Measurements from ENCODE around the gene PARD3.

The PARD3 gene

GRCh38 chr10:34698248-34698831 lies 116.8 kb downstream of the PARD3 start:
- Mint-ChIP-seq H3K27ac (no peak overlapping the region), H3K27me3 (peaks cover 6% of the 10 kb centered on the region), H3K9me3 (no peaks in the 10 kb centered on the region), H3K4me1 (peaks cover 3% of the 10 kb centered on the region), H3K36me3 (no peaks in the 10 kb centered on the region), H3K4me3 (no peak overlapping the region)

GRCh38 chr10:34697351-34698247 lies 117.5 kb downstream of the PARD3 start:
- no peak overlapping the region for H3K27ac Mint-ChIP-seq
- H3K27me3 Mint-ChIP-seq, result peaks cover 6% of the 10 kb centered on the region
- peaks cover 3% of the 10 kb centered on the region for H3K4me1 Mint-ChIP-seq
- no peak overlapping the region for H3K4me3 Mint-ChIP-seq
- no peaks in the 10 kb centered on the region for H3K9me3 Mint-ChIP-seq
- no peaks in the 10 kb centered on the region for H3K36me3 Mint-ChIP-seq

- H3K27ac Mint-ChIP-seq, result no peak overlapping the region
- no peak overlapping the region for H3K4me3 Mint-ChIP-seq
- H3K36me3 Mint-ChIP-seq, result no peaks in the 10 kb centered on the region
- peaks cover 3% of the 10 kb centered on the region for H3K4me1 Mint-ChIP-seq
- peaks cover 6% of the 10 kb centered on the region for H3K27me3 Mint-ChIP-seq
- no peaks in the 10 kb centered on the region for H3K9me3 Mint-ChIP-seq
These were observed 118.7 kb downstream of the PARD3 start for GRCh38 chr10:34696423-34696822.

GRCh38 chr10:34690383-34691049 lies 124.6 kb downstream of the PARD3 start:
- no peaks in the 10 kb centered on the region for H3K27me3 Mint-ChIP-seq
- no peaks in the 10 kb centered on the region for H3K9me3 Mint-ChIP-seq
- H3K4me3 Mint-ChIP-seq, result no peak overlapping the region
- no peak overlapping the region for H3K27ac Mint-ChIP-seq
- no peaks in the 10 kb centered on the region for H3K4me1 Mint-ChIP-seq
- no peaks in the 10 kb centered on the region for H3K36me3 Mint-ChIP-seq

- Mint-ChIP-seq H3K27ac (no peak overlapping the region), H3K4me3 (no peak overlapping the region), H3K9me3 (no peaks in the 10 kb centered on the region)
These were observed 126.0 kb downstream of the PARD3 start for GRCh38 chr10:34689053-34689452.

GRCh38 chr10:34687434-34688210 lies 127.5 kb downstream of the PARD3 start:
- Mint-ChIP-seq H3K9me3 (no peaks in the 10 kb centered on the region), H3K27ac (no peak overlapping the region), H3K36me3 (no peaks in the 10 kb centered on the region), H3K27me3 (no peaks in the 10 kb centered on the region), H3K4me1 (no peaks in the 10 kb centered on the region), H3K4me3 (no peak overlapping the region)

More at GRCh38 chr10:34689053-34689452, 126.0 kb downstream of the PARD3 start:
- no peaks in the 10 kb centered on the region for H3K4me1 Mint-ChIP-seq
- no peaks in the 10 kb centered on the region for H3K27me3 Mint-ChIP-seq
- H3K36me3 Mint-ChIP-seq, result no peaks in the 10 kb centered on the region

- Mint-ChIP-seq H3K4me1 (no peaks in the 10 kb centered on the region), H3K27ac (no peak overlapping the region), H3K27me3 (no peaks in the 10 kb centered on the region), H3K4me3 (no peak overlapping the region), H3K36me3 (no peaks in the 10 kb centered on the region), H3K9me3 (no peaks in the 10 kb centered on the region)
These were observed 132.5 kb downstream of the PARD3 start for GRCh38 chr10:34682580-34682979.

- H3K9me3 Mint-ChIP-seq, result no peaks in the 10 kb centered on the region
- no peak overlapping the region for H3K4me3 Mint-ChIP-seq
- no peaks in the 10 kb centered on the region for H3K36me3 Mint-ChIP-seq
- no peaks in the 10 kb centered on the region for H3K27me3 Mint-ChIP-seq
- H3K27ac Mint-ChIP-seq, result no peak overlapping the region
- no peaks in the 10 kb centered on the region for H3K4me1 Mint-ChIP-seq
These were observed 133.2 kb downstream of the PARD3 start for GRCh38 chr10:34681933-34682332.

GRCh38 chr10:34679177-34679576 lies 135.9 kb downstream of the PARD3 start:
- Mint-ChIP-seq H3K27ac (no peak overlapping the region), H3K4me1 (no peaks in the 10 kb centered on the region), H3K4me3 (no peak overlapping the region), H3K27me3 (peaks cover 3% of the 10 kb centered on the region), H3K9me3 (no peaks in the 10 kb centered on the region), H3K36me3 (no peaks in the 10 kb centered on the region)

GRCh38 chr10:34677591-34677990 lies 137.5 kb downstream of the PARD3 start:
- Mint-ChIP-seq H3K27me3 (peaks cover 3% of the 10 kb centered on the region), H3K36me3 (no peaks in the 10 kb centered on the region), H3K4me1 (no peaks in the 10 kb centered on the region), H3K4me3 (no peak overlapping the region), H3K27ac (no peak overlapping the region), H3K9me3 (no peaks in the 10 kb centered on the region)

GRCh38 chr10:34677132-34677531 lies 138.0 kb downstream of the PARD3 start:
- Mint-ChIP-seq H3K4me3 (no peak overlapping the region), H3K27ac (no peak overlapping the region), H3K4me1 (no peaks in the 10 kb centered on the region), H3K36me3 (no peaks in the 10 kb centered on the region), H3K27me3 (peaks cover 3% of the 10 kb centered on the region), H3K9me3 (no peaks in the 10 kb centered on the region)

- H3K9me3 Mint-ChIP-seq, result no peaks in the 10 kb centered on the region
- peaks cover 3% of the 10 kb centered on the region for H3K27me3 Mint-ChIP-seq
- H3K4me1 Mint-ChIP-seq, result no peaks in the 10 kb centered on the region
- no peak overlapping the region for H3K27ac Mint-ChIP-seq
- H3K36me3 Mint-ChIP-seq, result no peaks in the 10 kb centered on the region
- no peak overlapping the region for H3K4me3 Mint-ChIP-seq
These were observed 140.9 kb downstream of the PARD3 start for GRCh38 chr10:34674176-34674575.

- Mint-ChIP-seq H3K36me3 (no peaks in the 10 kb centered on the region), H3K4me1 (no peaks in the 10 kb centered on the region), H3K27me3 (peaks cover 1% of the 10 kb centered on the region), H3K27ac (no peak overlapping the region), H3K4me3 (no peak overlapping the region), H3K9me3 (no peaks in the 10 kb centered on the region)
These were observed 145.0 kb downstream of the PARD3 start for GRCh38 chr10:34670081-34670480.

GRCh38 chr10:34669079-34669478 lies 146.0 kb downstream of the PARD3 start:
- Mint-ChIP-seq H3K36me3 (no peaks in the 10 kb centered on the region), H3K27me3 (peaks cover 1% of the 10 kb centered on the region), H3K27ac (no peak overlapping the region), H3K9me3 (no peaks in the 10 kb centered on the region), H3K4me1 (no peaks in the 10 kb centered on the region), H3K4me3 (no peak overlapping the region)

- no peaks in the 10 kb centered on the region for H3K9me3 Mint-ChIP-seq
- H3K4me1 Mint-ChIP-seq, result no peaks in the 10 kb centered on the region
- H3K36me3 Mint-ChIP-seq, result no peaks in the 10 kb centered on the region
- no peak overlapping the region for H3K27ac Mint-ChIP-seq
- H3K27me3 Mint-ChIP-seq, result peaks cover 3% of the 10 kb centered on the region
- H3K4me3 Mint-ChIP-seq, result no peak overlapping the region
These were observed 147.9 kb downstream of the PARD3 start for GRCh38 chr10:34667177-34667576.
